Breast epithelium (tissue), 3 donors: ENCODE results near the gene MAP3K12.

Experiments used
- POLR2A ChIP-seq: fragments of 450-650 bp; IDR thresholded peaks from one replicate; pipeline ENCODE4 v1.6.1; 2016; ENCODE audit warnings: antibody characterized with exemption, mild to moderate bottlenecking, moderate library complexity
- TF ChIP-seq, protein P1 (sequence below), 3 donors: fragments of 450-650 bp; IDR thresholded peaks; one replicate each; pipeline ENCODE4 v1.5.1; 2016 to 2017; ENCODE audit warnings: antibody characterized with exemption in 3 of 3, mild to moderate bottlenecking in 3 of 3, moderate library complexity in 3 of 3

DNA sequence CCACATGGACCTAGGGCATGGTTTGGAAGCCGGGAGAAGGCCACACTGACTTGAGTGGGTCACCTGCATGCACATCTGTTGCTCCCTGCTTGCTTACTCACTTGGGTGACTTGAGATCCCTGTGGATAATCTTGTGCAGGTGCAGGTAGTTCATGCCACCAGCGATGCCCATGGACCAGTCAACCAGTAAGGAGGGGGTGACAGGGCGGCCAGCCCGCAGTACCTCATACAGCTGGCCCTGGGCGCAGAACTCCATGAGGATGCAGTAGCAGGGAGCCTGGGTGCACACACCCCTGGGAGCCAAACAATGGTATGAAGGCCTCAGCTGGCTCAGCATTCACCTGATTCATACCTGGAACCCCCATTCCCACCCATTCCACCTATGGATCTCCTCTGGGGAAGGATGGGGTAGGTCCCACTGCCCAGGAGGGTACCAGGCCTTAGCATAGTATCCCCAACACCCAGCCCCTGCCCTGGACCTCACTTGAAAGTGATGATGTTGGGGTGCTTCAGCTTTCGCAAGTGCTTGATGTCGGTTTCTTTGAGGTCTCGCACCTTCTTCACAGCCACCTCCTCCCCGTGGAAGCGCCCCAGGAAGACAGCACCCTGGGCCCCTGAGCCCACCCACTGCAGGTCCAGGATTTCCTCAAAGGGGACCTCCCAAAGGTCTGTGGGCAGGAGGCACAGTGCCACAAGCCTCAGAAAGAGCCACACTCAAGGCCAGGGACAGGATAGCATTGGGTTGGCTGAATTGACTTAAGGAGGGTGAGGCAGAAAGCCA, 13.1 kb downstream of the MAP3K12 start:
- no peak for TF ChIP-seq POLR2A
- TF ChIP-seq, protein P1, sequence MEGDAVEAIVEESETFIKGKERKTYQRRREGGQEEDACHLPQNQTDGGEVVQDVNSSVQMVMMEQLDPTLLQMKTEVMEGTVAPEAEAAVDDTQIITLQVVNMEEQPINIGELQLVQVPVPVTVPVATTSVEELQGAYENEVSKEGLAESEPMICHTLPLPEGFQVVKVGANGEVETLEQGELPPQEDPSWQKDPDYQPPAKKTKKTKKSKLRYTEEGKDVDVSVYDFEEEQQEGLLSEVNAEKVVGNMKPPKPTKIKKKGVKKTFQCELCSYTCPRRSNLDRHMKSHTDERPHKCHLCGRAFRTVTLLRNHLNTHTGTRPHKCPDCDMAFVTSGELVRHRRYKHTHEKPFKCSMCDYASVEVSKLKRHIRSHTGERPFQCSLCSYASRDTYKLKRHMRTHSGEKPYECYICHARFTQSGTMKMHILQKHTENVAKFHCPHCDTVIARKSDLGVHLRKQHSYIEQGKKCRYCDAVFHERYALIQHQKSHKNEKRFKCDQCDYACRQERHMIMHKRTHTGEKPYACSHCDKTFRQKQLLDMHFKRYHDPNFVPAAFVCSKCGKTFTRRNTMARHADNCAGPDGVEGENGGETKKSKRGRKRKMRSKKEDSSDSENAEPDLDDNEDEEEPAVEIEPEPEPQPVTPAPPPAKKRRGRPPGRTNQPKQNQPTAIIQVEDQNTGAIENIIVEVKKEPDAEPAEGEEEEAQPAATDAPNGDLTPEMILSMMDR (IDR thresholded peaks at IDR 0.05), result no peak
